OCI-LY3 (cell line): ENCODE data around the gene CTPS1.

Experiments
- CTCF ChIP-seq: fragments of 200-600, 300-600 bp; sonication (generic); IDR thresholded peaks from 2 replicates; pipeline ENCODE4 v1.5.1; 2014; ENCODE audit warnings: antibody characterized with exemption, low read length, low read depth
- EZH2phosphoT487 ChIP-seq: fragments of 200-600 bp; shearing (Covaris generic); IDR thresholded peaks from 2 replicates; pipeline ENCODE4 v1.6.1; 2018; ENCODE audit warnings: antibody characterized with exemption, mixed run types, low read depth

GRCh38 chr1:41025979-41026819, 46.7 kb downstream of the CTPS1 start:
- TF ChIP-seq CTCF (no peak), EZH2phosphoT487 (no peak)
